ENCODE measurements around the gene SERPINA1. TPM values are rescaled to one million over a fixed set of nuclear protein-coding genes. Genes with fewer than 3 reads are reported as not detected.

The SERPINA1 gene
- total and polyA plus RNA-seq, 2 of the 13 experiments (the other 11 are each of a cell fraction or from before 2014, with no cell fraction given): 3,266 to 11,015 TPM

DNA sequence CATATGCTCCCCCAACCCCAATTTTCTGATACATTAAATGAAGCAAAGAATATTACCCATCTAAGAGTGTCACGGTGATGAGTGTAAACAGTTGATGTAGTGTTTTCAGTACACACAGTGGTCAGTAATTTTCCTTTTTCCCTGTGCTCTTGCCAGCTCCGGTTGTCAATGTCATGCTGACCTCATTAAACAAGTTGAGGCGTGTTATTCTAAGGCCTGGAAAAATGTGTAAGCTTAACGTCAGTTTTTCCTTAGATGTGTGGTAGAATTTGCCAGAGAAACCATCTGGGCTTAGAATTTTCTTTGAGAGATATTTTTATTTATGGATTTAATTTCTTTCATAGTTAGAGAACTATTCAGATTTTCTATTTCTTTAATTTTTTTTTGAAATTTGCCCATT, 53.5 kb downstream of the SERPINA1 start:
- in situ Hi-C loops (cut with HindIII; ENCODE audit: extremely low pct_ligation_motif_present, low pct_unique_long_range_greater_than_20kb) (no loop called here), intact Hi-C loops (cut with micrococcal nuclease; ENCODE audit: unreplicated experiment) (no loop called here)
- H3K27ac ChIP-seq (ENCODE audit: extremely low read length, insufficient read depth, low read length): no peak overlapping the region
- DNase-seq (ENCODE audit: low spot score) (no peak), FAIRE-seq (no peak), ATAC-seq (no peak)
- H3K9ac ChIP-seq (ENCODE audit: insufficient read depth, low read depth, low read length): no peak overlapping the region
- no peaks in the 10 kb centered on the region for H3K9me3 ChIP-seq (ENCODE audit: low read length)
- BruUV-seq (replicated peaks): no TSS peak
- ChIA-PET CTCF (ENCODE audit: low intra/inter-chr PET ratio, low total read pairs) (no interaction called here), POLR2A (interaction anchor here (1.4 kb wide), 1 partner anchor 42 kb away, joined by 3 read pairs; the partner anchor contains the start of gene SERPINA10)
- H3K4me1 ChIP-seq (ENCODE audit: insufficient read depth, low read length): peaks cover 75% of the 10 kb centered on the region
- H3K4me2 ChIP-seq (ENCODE audit: low read depth, low read length): no peak overlapping the region
- H2AFZ ChIP-seq (ENCODE audit: low read length): no peak overlapping the region
- no peaks in the 10 kb centered on the region for H3K36me3 ChIP-seq (replicated peaks in 1 of 2; ENCODE audit: control insufficient read depth in 1 of 2, insufficient read depth in 2 of 2, low read length in 2 of 2)
- no peaks in the 10 kb centered on the region for H3K27me3 ChIP-seq (ENCODE audit: control insufficient read depth in 1 of 2, insufficient read depth in 2 of 2, low read length in 2 of 2)
- H3K4me3 ChIP-seq (replicated peaks in 1 of 3; ENCODE audit: insufficient read depth in 1 of 3, low read depth in 2 of 3, low read length in 3 of 3): no peak overlapping the region
- WGBS (ENCODE audit: low lambda C conversion rate): 71% methylated on average over 4 of the region's 4 CpGs
- no peaks in the 10 kb centered on the region for H3K79me2 ChIP-seq (ENCODE audit: insufficient read depth, low read length)
- TF ChIP-seq ASH2L (IDR thresholded peaks at IDR 0.05; ENCODE audit: insufficient read length, low read depth, low read length) (no peak), PHF21A (CRISPR knock-in tag; IDR thresholded peaks at IDR 0.05) (no peak), ZBTB21 (CRISPR knock-in tag; IDR thresholded peaks at IDR 0.05) (peak; percentile 62; the same call in 1 of the 2 replicates), SP5 (CRISPR knock-in tag; IDR thresholded peaks at IDR 0.05; ENCODE audit: borderline replicate concordance, low read depth) (no peak), SALL1 (CRISPR knock-in tag; IDR thresholded peaks at IDR 0.05) (no peak), SAP130 (CRISPR knock-in tag; IDR thresholded peaks at IDR 0.05; ENCODE audit: low read depth) (0 out of 2 replicates have a peak, but pooled peaks have one; percentile 14), MXD4 (CRISPR knock-in tag; IDR thresholded peaks at IDR 0.05) (no peak), GPN1 (CRISPR knock-in tag; IDR thresholded peaks at IDR 0.05; ENCODE audit: borderline replicate concordance) (no peak), CREB1 (IDR thresholded peaks at IDR 0.05) (no peak), CREB1 (CRISPR knock-in tag; IDR thresholded peaks at IDR 0.05) (0 out of 2 replicates have a peak, but pooled peaks have one; percentile 13)
- TF ChIP-seq, protein P1, sequence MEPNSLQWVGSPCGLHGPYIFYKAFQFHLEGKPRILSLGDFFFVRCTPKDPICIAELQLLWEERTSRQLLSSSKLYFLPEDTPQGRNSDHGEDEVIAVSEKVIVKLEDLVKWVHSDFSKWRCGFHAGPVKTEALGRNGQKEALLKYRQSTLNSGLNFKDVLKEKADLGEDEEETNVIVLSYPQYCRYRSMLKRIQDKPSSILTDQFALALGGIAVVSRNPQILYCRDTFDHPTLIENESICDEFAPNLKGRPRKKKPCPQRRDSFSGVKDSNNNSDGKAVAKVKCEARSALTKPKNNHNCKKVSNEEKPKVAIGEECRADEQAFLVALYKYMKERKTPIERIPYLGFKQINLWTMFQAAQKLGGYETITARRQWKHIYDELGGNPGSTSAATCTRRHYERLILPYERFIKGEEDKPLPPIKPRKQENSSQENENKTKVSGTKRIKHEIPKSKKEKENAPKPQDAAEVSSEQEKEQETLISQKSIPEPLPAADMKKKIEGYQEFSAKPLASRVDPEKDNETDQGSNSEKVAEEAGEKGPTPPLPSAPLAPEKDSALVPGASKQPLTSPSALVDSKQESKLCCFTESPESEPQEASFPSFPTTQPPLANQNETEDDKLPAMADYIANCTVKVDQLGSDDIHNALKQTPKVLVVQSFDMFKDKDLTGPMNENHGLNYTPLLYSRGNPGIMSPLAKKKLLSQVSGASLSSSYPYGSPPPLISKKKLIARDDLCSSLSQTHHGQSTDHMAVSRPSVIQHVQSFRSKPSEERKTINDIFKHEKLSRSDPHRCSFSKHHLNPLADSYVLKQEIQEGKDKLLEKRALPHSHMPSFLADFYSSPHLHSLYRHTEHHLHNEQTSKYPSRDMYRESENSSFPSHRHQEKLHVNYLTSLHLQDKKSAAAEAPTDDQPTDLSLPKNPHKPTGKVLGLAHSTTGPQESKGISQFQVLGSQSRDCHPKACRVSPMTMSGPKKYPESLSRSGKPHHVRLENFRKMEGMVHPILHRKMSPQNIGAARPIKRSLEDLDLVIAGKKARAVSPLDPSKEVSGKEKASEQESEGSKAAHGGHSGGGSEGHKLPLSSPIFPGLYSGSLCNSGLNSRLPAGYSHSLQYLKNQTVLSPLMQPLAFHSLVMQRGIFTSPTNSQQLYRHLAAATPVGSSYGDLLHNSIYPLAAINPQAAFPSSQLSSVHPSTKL (CRISPR knock-in tag; IDR thresholded peaks at IDR 0.05): 0 out of 2 replicates have a peak, but pooled peaks have one; percentile 16
- H4K20me1 ChIP-seq (ENCODE audit: insufficient read depth, low read length): no peaks in the 10 kb centered on the region
